Chondrocyte (in vitro differentiated cells): ENCODE data around the gene CCND1. TPM values are rescaled to one million over a fixed set of nuclear protein-coding genes. Genes with fewer than 3 reads are reported as not detected.

ENCODE experiments used
- DNase-seq: peaks from one replicate; pipeline ENCODE4 v3.0.0; 2021; ENCODE audit warnings: mixed read lengths, low spot score
- H3K27ac Mint-ChIP-seq: one replicate; pipeline ENCODE4 v1.8.0; 2021; ENCODE audit warnings: mild to moderate bottlenecking, moderate library complexity, mixed read lengths; ENCODE audit not compliant: unreplicated experiment
- H3K27me3 Mint-ChIP-seq: 2 replicates; pipeline ENCODE4 v1.8.0; 2021; ENCODE audit warnings: low read depth, mixed read lengths
- H3K36me3 Mint-ChIP-seq: 2 replicates; pipeline ENCODE4 v1.8.0; 2021; ENCODE audit warnings: low read depth, mixed read lengths
- H3K4me1 Mint-ChIP-seq: 2 replicates; pipeline ENCODE4 v1.8.0; 2021; ENCODE audit warnings: low read depth, mild to moderate bottlenecking, mixed read lengths
- H3K4me3 Mint-ChIP-seq: one replicate; pipeline ENCODE4 v1.8.0; 2021; ENCODE audit warnings: mild to moderate bottlenecking, moderate library complexity, mixed read lengths; ENCODE audit not compliant: unreplicated experiment
- H3K9me3 Mint-ChIP-seq: 2 replicates; pipeline ENCODE4 v1.8.0; 2021; ENCODE audit warnings: low read depth, mixed read lengths
- total RNA-seq: library from RNA; stranded (reverse); gene quantifications from 3 replicates; pipeline ENCODE4 v1.2.1, GENCODE V29; 2021
- TF ChIP-seq, protein P1 (sequence below): fragments of 200-600 bp; sonication (generic); IDR thresholded peaks from 2 replicates; pipeline ENCODE4 v1.5.0; 2021; ENCODE audit warnings: antibody characterized with exemption, mild to moderate bottlenecking, moderate library complexity

CCND1 gene
- total RNA-seq, 1 donor from 2014 or later = 129 TPM

DNA sequence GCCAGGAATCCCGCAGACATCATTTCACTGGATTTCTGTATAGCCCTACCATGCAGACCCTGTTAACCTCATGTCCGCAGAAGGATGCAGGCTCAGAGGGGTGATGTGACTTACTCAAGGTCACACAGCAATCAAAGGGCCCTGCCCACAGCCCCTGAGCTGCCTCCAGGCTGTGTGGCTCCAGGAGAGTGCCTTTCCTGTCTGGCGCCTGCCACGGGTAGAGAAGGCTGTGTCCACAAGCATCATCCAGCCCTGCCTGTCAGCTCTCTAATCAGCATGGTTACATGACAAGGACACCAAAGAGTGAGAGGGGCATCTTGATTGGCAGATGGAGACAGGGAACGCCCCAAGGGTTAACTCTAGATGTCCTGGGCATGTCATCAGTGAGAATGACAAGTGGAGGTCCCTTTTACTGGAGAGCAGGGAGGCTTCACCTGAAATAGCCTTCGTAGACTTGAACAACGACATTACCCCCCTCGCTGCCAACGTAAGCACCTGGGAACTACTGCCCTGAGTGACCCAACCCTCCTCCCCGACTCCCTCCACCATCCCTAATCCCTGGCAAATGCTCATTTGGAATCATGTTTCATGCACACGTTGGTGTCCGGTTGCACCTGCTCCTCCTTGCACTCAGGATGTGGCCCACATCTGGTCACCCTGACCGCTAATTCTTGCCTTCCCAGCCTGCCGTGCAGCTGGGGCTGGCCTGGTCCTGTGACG lies 56.0 kb downstream of the CCND1 start:
- Mint-ChIP-seq H3K27me3 (peaks cover 5% of the 10 kb centered on the region), H3K4me1 (peaks cover 15% of the 10 kb centered on the region), H3K9me3 (peaks cover 7% of the 10 kb centered on the region), H3K27ac (no peak overlapping the region), H3K36me3 (peaks cover 2% of the 10 kb centered on the region), H3K4me3 (no peak overlapping the region)
- DNase-seq = no peak
- TF ChIP-seq, protein P1, sequence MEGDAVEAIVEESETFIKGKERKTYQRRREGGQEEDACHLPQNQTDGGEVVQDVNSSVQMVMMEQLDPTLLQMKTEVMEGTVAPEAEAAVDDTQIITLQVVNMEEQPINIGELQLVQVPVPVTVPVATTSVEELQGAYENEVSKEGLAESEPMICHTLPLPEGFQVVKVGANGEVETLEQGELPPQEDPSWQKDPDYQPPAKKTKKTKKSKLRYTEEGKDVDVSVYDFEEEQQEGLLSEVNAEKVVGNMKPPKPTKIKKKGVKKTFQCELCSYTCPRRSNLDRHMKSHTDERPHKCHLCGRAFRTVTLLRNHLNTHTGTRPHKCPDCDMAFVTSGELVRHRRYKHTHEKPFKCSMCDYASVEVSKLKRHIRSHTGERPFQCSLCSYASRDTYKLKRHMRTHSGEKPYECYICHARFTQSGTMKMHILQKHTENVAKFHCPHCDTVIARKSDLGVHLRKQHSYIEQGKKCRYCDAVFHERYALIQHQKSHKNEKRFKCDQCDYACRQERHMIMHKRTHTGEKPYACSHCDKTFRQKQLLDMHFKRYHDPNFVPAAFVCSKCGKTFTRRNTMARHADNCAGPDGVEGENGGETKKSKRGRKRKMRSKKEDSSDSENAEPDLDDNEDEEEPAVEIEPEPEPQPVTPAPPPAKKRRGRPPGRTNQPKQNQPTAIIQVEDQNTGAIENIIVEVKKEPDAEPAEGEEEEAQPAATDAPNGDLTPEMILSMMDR = no peak

DNA sequence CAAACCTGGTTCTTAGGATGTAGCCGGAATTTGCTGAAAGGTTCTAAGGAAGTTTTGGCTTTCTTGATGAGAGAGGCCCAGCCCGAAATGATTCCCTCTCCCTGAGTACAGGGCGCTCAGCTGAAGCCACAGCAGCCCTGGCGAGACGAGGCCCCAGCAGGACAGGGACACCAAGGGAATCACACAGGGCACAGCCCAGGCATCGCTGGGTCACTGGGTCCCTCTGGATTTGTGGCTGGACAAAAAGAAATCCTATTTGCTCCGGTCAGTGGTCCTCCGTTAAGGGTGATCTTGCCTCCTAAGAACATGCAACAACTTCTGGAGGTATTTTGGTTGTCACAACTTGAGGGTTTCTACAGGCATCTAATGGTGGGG lies 56.5 kb downstream of the CCND1 start:
- Mint-ChIP-seq H3K27me3 (peaks cover 6% of the 10 kb centered on the region), H3K4me3 (no peak overlapping the region), H3K36me3 (no peaks in the 10 kb centered on the region), H3K27ac (no peak overlapping the region), H3K4me1 (peaks cover 15% of the 10 kb centered on the region), H3K9me3 (peaks cover 3% of the 10 kb centered on the region)
- TF ChIP-seq, protein P1 = no peak
- no peak for DNase-seq

DNA sequence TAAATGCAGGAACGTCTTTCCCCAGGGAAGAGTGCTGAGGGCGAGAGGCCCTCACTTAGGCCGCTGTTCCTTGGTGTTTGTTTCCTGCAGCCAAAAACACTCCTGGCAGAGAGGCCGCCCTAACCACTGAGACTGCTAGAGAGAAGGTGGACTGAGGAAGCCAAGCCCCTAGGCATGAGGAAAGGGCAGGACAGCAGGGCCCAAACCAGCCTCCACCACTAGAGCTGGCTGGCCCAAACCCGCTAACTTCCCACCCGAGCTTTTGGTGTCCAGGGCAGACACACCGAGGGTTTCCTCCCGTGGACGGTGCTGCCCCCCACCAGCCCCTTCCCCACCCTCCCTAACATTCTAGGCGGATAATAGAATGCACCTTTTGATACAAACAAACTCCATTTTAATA lies 56.9 kb downstream of the CCND1 start:
- no peaks in the 10 kb centered on the region for H3K9me3 Mint-ChIP-seq
- no peak overlapping the region for H3K4me3 Mint-ChIP-seq
- H3K36me3 Mint-ChIP-seq = no peaks in the 10 kb centered on the region
- peaks cover 10% of the 10 kb centered on the region for H3K27me3 Mint-ChIP-seq
- DNase-seq = no peak
- H3K4me1 Mint-ChIP-seq = peaks cover 15% of the 10 kb centered on the region
- no peak overlapping the region for H3K27ac Mint-ChIP-seq
- TF ChIP-seq, protein P1 = no peak

DNA sequence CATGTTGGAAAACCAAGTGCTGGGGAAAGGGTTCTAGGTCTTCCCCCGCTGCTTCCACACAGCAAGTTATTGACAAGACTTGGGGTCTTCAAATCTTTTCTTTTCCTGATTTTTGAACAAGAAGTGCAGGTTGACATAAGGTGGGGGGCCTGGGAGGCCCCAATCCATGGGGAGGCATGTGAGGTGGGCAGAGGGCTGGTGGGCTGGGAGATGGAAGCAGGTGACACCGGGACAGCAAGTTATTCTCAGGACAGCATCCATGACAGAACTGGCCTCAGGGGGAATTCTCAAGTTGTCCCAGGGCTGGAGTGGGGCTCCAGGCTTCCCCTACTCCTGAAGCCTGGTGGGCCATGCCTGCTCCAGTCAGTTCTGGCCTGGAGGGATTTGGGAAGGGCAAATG lies 57.4 kb downstream of the CCND1 start:
- peaks cover 13% of the 10 kb centered on the region for H3K27me3 Mint-ChIP-seq
- DNase-seq = no peak
- H3K36me3 Mint-ChIP-seq = no peaks in the 10 kb centered on the region
- H3K4me1 Mint-ChIP-seq = peaks cover 18% of the 10 kb centered on the region
- TF ChIP-seq, protein P1 = no peak
- H3K9me3 Mint-ChIP-seq = no peaks in the 10 kb centered on the region
- H3K4me3 Mint-ChIP-seq = no peak overlapping the region
- no peak overlapping the region for H3K27ac Mint-ChIP-seq

DNA sequence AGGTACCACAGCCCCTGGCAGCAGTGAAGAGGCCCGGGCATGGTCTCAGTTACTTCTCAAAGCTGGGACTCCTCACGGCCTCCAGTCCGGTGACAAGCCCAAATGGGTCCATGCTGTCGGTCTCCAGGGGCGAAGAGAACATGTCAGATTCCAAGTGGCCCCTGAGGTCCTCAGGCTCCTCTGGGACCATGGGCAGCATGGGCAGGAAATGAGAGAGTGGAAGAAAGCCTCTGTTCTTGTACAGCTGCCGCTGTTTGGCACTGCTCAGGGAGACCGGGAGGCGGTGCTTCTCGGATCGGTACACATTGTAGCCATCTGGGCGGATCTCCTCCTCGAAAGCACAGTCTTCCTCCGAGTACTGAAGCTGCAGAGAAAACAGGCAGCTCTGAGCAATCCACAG lies 58.3 kb downstream of the CCND1 start:
- Mint-ChIP-seq H3K27ac (no peak overlapping the region), H3K36me3 (no peaks in the 10 kb centered on the region), H3K9me3 (no peaks in the 10 kb centered on the region), H3K4me3 (no peak overlapping the region), H3K4me1 (peaks cover 18% of the 10 kb centered on the region), H3K27me3 (peaks cover 13% of the 10 kb centered on the region)
- TF ChIP-seq, protein P1 = no peak
- no peak for DNase-seq
